Glutamatergic neuron (in vitro differentiated cells): ENCODE data around the gene COX7A2. TPM values are rescaled to one million over a fixed set of nuclear protein-coding genes. Genes with fewer than 3 reads are reported as not detected.

Source experiments
- DNase-seq: peaks from one replicate; pipeline ENCODE4 v3.0.0; 2022
- H3K27ac Mint-ChIP-seq: one replicate; pipeline ENCODE4 v1.8.0; 2020; ENCODE audit warnings: mild to moderate bottlenecking, mixed read lengths, inconsistent platforms; ENCODE audit not compliant: unreplicated experiment
- H3K27me3 Mint-ChIP-seq: one replicate; pipeline ENCODE4 v1.8.0; 2020; ENCODE audit warnings: mild to moderate bottlenecking, moderate library complexity, mixed read lengths, inconsistent platforms; ENCODE audit not compliant: unreplicated experiment
- H3K36me3 Mint-ChIP-seq: one replicate; pipeline ENCODE4 v1.8.0; 2020; ENCODE audit warnings: mild to moderate bottlenecking, mixed read lengths, inconsistent platforms; ENCODE audit not compliant: unreplicated experiment
- H3K4me1 Mint-ChIP-seq: one replicate; pipeline ENCODE4 v1.8.0; 2020; ENCODE audit warnings: mild to moderate bottlenecking, low read depth, mixed read lengths, inconsistent platforms; ENCODE audit not compliant: unreplicated experiment
- H3K4me3 Mint-ChIP-seq: one replicate; pipeline ENCODE4 v1.8.0; 2020; ENCODE audit warnings: mild to moderate bottlenecking, mixed read lengths, inconsistent platforms; ENCODE audit not compliant: unreplicated experiment
- H3K9me3 Mint-ChIP-seq: one replicate; pipeline ENCODE4 v1.8.0; 2020; ENCODE audit warnings: mild to moderate bottlenecking, moderate library complexity, mixed read lengths, inconsistent platforms; ENCODE audit not compliant: unreplicated experiment
- CTCF ChIP-seq: fragments of 200-600 bp; sonication (generic); IDR thresholded peaks from one replicate; pipeline ENCODE4 v1.5.0; 2021; ENCODE audit not compliant: partially characterized antibody, unreplicated experiment
- total RNA-seq: library from RNA; stranded (reverse); fragmentation: NEBNext Ultra II Directional; extraction: Animal tissue kit (Norgen Biotek cat#: 25700); gene quantifications from one replicate; pipeline ENCODE4 v1.2.1, GENCODE V29; 2021; ENCODE audit not compliant: unreplicated experiment

COX7A2 gene
- total RNA-seq, 1 donor from 2014 or later: 527 TPM

GRCh38 chr6:75250552-75250951 is 7.0 kb upstream of the COX7A2 start:
- no peaks in the 10 kb centered on the region for H3K9me3 Mint-ChIP-seq
- no peak overlapping the region for H3K4me3 Mint-ChIP-seq
- TF ChIP-seq CTCF: no peak
- no peaks in the 10 kb centered on the region for H3K4me1 Mint-ChIP-seq
- no peaks in the 10 kb centered on the region for H3K36me3 Mint-ChIP-seq
- DNase-seq: no peak
- H3K27me3 Mint-ChIP-seq: no peaks in the 10 kb centered on the region
- H3K27ac Mint-ChIP-seq: no peak overlapping the region

GRCh38 chr6:75249837-75250236 is 6.2 kb upstream of the COX7A2 start:
- H3K27ac Mint-ChIP-seq: no peak overlapping the region
- no peaks in the 10 kb centered on the region for H3K4me1 Mint-ChIP-seq
- DNase-seq: no peak
- no peak for TF ChIP-seq CTCF
- no peaks in the 10 kb centered on the region for H3K9me3 Mint-ChIP-seq
- H3K27me3 Mint-ChIP-seq: no peaks in the 10 kb centered on the region
- no peaks in the 10 kb centered on the region for H3K36me3 Mint-ChIP-seq
- no peak overlapping the region for H3K4me3 Mint-ChIP-seq

- DNase-seq: no peak
- Mint-ChIP-seq H3K27ac (no peak overlapping the region), H3K27me3 (peaks cover 2% of the 10 kb centered on the region), H3K36me3 (no peaks in the 10 kb centered on the region), H3K4me3 (no peak overlapping the region), H3K9me3 (peaks cover 2% of the 10 kb centered on the region), H3K4me1 (no peaks in the 10 kb centered on the region)
- no peak for TF ChIP-seq CTCF
Observed at GRCh38 chr6:75246386-75246785, 2.8 kb upstream of the COX7A2 start.

- no peak for TF ChIP-seq CTCF
- H3K4me3 Mint-ChIP-seq: peak overlapping the region; percentile 99
- H3K27me3 Mint-ChIP-seq: peaks cover 2% of the 10 kb centered on the region
- peaks cover 2% of the 10 kb centered on the region for H3K9me3 Mint-ChIP-seq
- peaks cover 3% of the 10 kb centered on the region for H3K4me1 Mint-ChIP-seq
- no peak for DNase-seq
- peak overlapping the region; percentile 92 for H3K27ac Mint-ChIP-seq
- H3K36me3 Mint-ChIP-seq: no peaks in the 10 kb centered on the region
Observed at GRCh38 chr6:75244063-75244584, 523 bp upstream of the COX7A2 start.

- Mint-ChIP-seq H3K36me3 (no peaks in the 10 kb centered on the region), H3K27ac (no peak overlapping the region), H3K27me3 (no peaks in the 10 kb centered on the region), H3K9me3 (no peaks in the 10 kb centered on the region), H3K4me1 (peaks cover 38% of the 10 kb centered on the region), H3K4me3 (no peak overlapping the region)
- DNase-seq: no peak
- TF ChIP-seq CTCF: no peak
Observed at GRCh38 chr6:75236630-75237029, 7.0 kb downstream of the COX7A2 start.
